Prostate gland (tissue), 2 donors: ENCODE data around the gene EGLN2. TPM values are rescaled to one million over a fixed set of nuclear protein-coding genes. Genes with fewer than 3 reads are reported as not detected.

Experiments used
- DNase-seq: peaks from one replicate; pipeline ENCODE4 v3.0.0-alpha.2; 2019; ENCODE audit warnings: low spot score
- H3K27ac ChIP-seq, 2 donors: fragments of 200-600 bp; sonication (generic); 2 replicates each; pipeline ENCODE4 v1.5.1; 2017 to 2019
- H3K27me3 ChIP-seq: fragments of 200-600 bp; sonication (generic); replicated peaks from 2 replicates; pipeline ENCODE4 v1.5.1; 2019; ENCODE audit not compliant: insufficient read depth
- H3K36me3 ChIP-seq, 2 donors: fragments of 200-600 bp; sonication (generic); 1 replicate in 1 of 2; 2 replicates in 1 of 2; pipeline versions ENCODE4 v1.5.1 to v1.8.1; 2017 to 2019
- H3K4me1 ChIP-seq: fragments of 200-600 bp; sonication (generic); replicated peaks from 2 replicates; pipeline ENCODE4 v1.5.1; 2019
- H3K4me3 ChIP-seq, 2 donors: fragments of 200-600 bp; sonication (generic); 2 replicates each; pipeline ENCODE4 v1.5.1; 2017 to 2019
- H3K9me3 ChIP-seq: fragments of 200-600 bp; sonication (generic); 2 replicates; pipeline ENCODE4 v1.5.1; 2017
- POLR2A ChIP-seq: fragments of 450-650 bp; IDR thresholded peaks from one replicate; pipeline ENCODE4 v1.6.1; 2016; ENCODE audit warnings: antibody characterized with exemption, mild to moderate bottlenecking
- POLR2AphosphoS5 ChIP-seq: sonication (generic); formaldehyde crosslinking; IDR thresholded peaks from one replicate; pipeline ENCODE4 v1.6.1; 2017; ENCODE audit warnings: antibody characterized with exemption
- WGBS: methylation state at CpG from one replicate; pipeline ENCODE4 v1.1.5; 2018; 5-methylcytosine and 5-hydroxymethylcytosine counted together
- intact Hi-C: fragments of 100-400 bp; cut with DNase I; formaldehyde crosslinking; loops from one replicate; pipeline ENCODE4 v1.14.2; 2022
- total RNA-seq, 2 donors: library from RNA; depleted of rRNA; stranded (reverse); fragments of >200 nt; gene quantifications; one replicate each; pipeline ENCODE4 v1.1.0, GENCODE V29; 2016
- TF ChIP-seq, protein P1 (sequence below), 4 experiments: fragments of 200-600 bp in 2 of 4; fragments of 450-650 bp in 2 of 4; sonication (generic) in 2 of 4; IDR thresholded peaks; 1 replicate in 3 of 4; 2 replicates in 1 of 4; pipeline ENCODE4 v1.5.1; 2016 to 2019; ENCODE audit warnings: antibody characterized with exemption in 4 of 4, mild to moderate bottlenecking in 2 of 4, moderate library complexity in 2 of 4

Gene EGLN2
- total RNA-seq, 2 donors from 2014 or later: 62.6 to 213 TPM

- H3K4me3 ChIP-seq: no peak overlapping the region
- DNase-seq: no peak
- WGBS: 86% methylated on average over 7 of the region's 7 CpGs
- peak overlapping the region in 1 of 2 donors; percentile 53 for H3K27ac ChIP-seq
- no peak for TF ChIP-seq POLR2AphosphoS5
- TF ChIP-seq POLR2A: no peak
- TF ChIP-seq, protein P1, sequence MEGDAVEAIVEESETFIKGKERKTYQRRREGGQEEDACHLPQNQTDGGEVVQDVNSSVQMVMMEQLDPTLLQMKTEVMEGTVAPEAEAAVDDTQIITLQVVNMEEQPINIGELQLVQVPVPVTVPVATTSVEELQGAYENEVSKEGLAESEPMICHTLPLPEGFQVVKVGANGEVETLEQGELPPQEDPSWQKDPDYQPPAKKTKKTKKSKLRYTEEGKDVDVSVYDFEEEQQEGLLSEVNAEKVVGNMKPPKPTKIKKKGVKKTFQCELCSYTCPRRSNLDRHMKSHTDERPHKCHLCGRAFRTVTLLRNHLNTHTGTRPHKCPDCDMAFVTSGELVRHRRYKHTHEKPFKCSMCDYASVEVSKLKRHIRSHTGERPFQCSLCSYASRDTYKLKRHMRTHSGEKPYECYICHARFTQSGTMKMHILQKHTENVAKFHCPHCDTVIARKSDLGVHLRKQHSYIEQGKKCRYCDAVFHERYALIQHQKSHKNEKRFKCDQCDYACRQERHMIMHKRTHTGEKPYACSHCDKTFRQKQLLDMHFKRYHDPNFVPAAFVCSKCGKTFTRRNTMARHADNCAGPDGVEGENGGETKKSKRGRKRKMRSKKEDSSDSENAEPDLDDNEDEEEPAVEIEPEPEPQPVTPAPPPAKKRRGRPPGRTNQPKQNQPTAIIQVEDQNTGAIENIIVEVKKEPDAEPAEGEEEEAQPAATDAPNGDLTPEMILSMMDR (IDR thresholded peaks at IDR 0.05): no peak
- intact Hi-C loops: no loop called here
- H3K36me3 ChIP-seq: no peaks in the 10 kb centered on the region
- H3K9me3 ChIP-seq: no peaks in the 10 kb centered on the region
- H3K4me1 ChIP-seq: no peaks in the 10 kb centered on the region
- no peaks in the 10 kb centered on the region for H3K27me3 ChIP-seq
These were observed 7.6 kb upstream of the EGLN2 start for GRCh38 chr19:40791349-40791748.

GRCh38 chr19:40791996-40792395 is 7.0 kb upstream of the EGLN2 start:
- Histone ChIP-seq H3K27ac (peak overlapping the region; percentile 16 to 53), H3K9me3 (no peaks in the 10 kb centered on the region), H3K27me3 (no peaks in the 10 kb centered on the region), H3K4me3 (no peak overlapping the region), H3K36me3 (no peaks in the 10 kb centered on the region), H3K4me1 (no peaks in the 10 kb centered on the region)
- WGBS: 69% methylated on average over 3 of the region's 3 CpGs
- no peak for DNase-seq
- intact Hi-C loops: no loop called here
- TF ChIP-seq POLR2AphosphoS5 (no peak), POLR2A (no peak)
- TF ChIP-seq, protein P1 (IDR thresholded peaks at IDR 0.05): no peak

DNA sequence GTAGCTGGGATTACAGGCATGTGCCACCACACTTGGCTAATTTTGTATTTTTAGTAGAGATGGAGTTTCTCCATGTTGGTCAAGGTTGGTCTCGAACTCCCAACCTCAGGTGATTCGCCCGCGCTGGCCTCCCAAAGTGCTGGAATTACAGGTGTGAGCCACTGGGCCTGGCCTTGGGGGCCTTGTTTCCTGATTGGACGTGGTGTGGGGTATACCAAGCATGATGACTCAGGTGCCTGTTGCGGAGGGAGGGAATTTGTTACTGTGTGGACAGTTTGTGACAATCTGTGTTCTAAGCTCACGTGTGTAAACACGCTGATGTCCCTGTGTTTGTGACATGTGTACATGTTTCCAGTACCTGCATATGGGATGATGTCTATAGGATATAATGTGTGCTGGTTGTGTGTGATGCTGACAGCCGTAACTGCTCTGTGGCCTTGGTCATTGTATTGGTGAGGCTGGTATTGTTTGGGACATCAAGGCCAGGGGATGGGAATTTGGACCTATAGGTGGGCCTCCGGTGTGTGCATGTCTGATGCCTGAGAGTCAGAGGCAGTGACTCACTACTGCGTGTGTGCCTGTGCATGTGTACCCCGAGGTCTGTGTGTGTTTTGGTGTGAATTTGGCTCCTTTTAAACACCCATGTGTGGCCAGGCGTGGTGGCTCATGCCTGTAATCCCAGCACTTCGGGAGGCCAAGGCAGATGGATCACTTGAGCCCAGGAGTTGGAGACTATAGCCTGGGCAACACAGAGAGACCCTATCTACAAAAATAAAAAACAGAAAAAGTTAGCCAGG is 1.6 kb upstream of the EGLN2 start:
- Histone ChIP-seq H3K27me3 (no peaks in the 10 kb centered on the region), H3K9me3 (no peaks in the 10 kb centered on the region), H3K27ac (peak overlapping the region; percentile 88 to 97), H3K36me3 (peaks cover 0 to 6% of the 10 kb centered on the region in 2 donors), H3K4me3 (no peak overlapping the region), H3K4me1 (peaks cover 19% of the 10 kb centered on the region)
- TF ChIP-seq POLR2AphosphoS5 (no peak), POLR2A (no peak)
- TF ChIP-seq, protein P1 (IDR thresholded peaks at IDR 0.05): no peak
- intact Hi-C loops: loop anchor here (2.0 kb wide), 1 partner anchor 81 kb away; the partner anchor contains the start of genes COQ8B and ITPKC
- 94% methylated on average over 14 of the region's 14 CpGs for WGBS
- DNase-seq: no peak

- Histone ChIP-seq H3K27ac (peak overlapping the region; percentile 88 to 97), H3K4me1 (peaks cover 27% of the 10 kb centered on the region), H3K27me3 (no peaks in the 10 kb centered on the region), H3K9me3 (no peaks in the 10 kb centered on the region), H3K4me3 (peak overlapping the region; percentile 77 to 98), H3K36me3 (peaks cover 0 to 6% of the 10 kb centered on the region in 2 donors)
- DNase-seq: peak; percentile 49
- intact Hi-C loops: loop anchor here (2.0 kb wide), 1 partner anchor 81 kb away; the partner anchor contains the start of genes COQ8B and ITPKC
- WGBS: 9% methylated on average over 28 of the region's 28 CpGs
- TF ChIP-seq, protein P1 (IDR thresholded peaks at IDR 0.05): peak in 3 of 4 experiments; percentile 17 to 69 (median 56)
- TF ChIP-seq POLR2AphosphoS5 (no peak), POLR2A (no peak)
These were observed 868 bp upstream of the EGLN2 start for GRCh38 chr19:40797963-40798682.
